Measurements from ENCODE around the gene STXBP6. TPM values are rescaled to one million over a fixed set of nuclear protein-coding genes. Genes with fewer than 3 reads are reported as not detected.

Gene STXBP6
- total RNA-seq, 1 donor: not detected

GRCh38 chr14:24991821-24992220, 58.1 kb downstream of the STXBP6 start:
- Histone ChIP-seq H3K4me1 (ENCODE audit: insufficient read depth, low read length) (peaks cover 10% of the 10 kb centered on the region), H3K4me3 (ENCODE audit: low read length) (no peak overlapping the region), H3K9me3 (ENCODE audit: low read depth, low read length) (no peaks in the 10 kb centered on the region), H3K27me3 (ENCODE audit: insufficient read depth, low read length) (no peaks in the 10 kb centered on the region)

GRCh38 chr14:24991288-24991687, 58.7 kb downstream of the STXBP6 start:
- Histone ChIP-seq H3K27me3 (ENCODE audit: insufficient read depth, low read length) (no peaks in the 10 kb centered on the region), H3K4me3 (ENCODE audit: low read length) (no peak overlapping the region), H3K9me3 (ENCODE audit: low read depth, low read length) (no peaks in the 10 kb centered on the region), H3K4me1 (ENCODE audit: insufficient read depth, low read length) (peaks cover 10% of the 10 kb centered on the region)

- H3K9me3 ChIP-seq (ENCODE audit: low read depth, low read length): no peaks in the 10 kb centered on the region
- H3K4me3 ChIP-seq (ENCODE audit: low read length): no peak overlapping the region
- no peaks in the 10 kb centered on the region for H3K27me3 ChIP-seq (ENCODE audit: insufficient read depth, low read length)
- H3K4me1 ChIP-seq (ENCODE audit: insufficient read depth, low read length): peaks cover 10% of the 10 kb centered on the region
Observed at GRCh38 chr14:24990773-24991172, 59.2 kb downstream of the STXBP6 start.

GRCh38 chr14:24990050-24990449, 59.9 kb downstream of the STXBP6 start:
- Histone ChIP-seq H3K27me3 (ENCODE audit: insufficient read depth, low read length) (no peaks in the 10 kb centered on the region), H3K4me3 (ENCODE audit: low read length) (no peak overlapping the region), H3K9me3 (ENCODE audit: low read depth, low read length) (no peaks in the 10 kb centered on the region), H3K4me1 (ENCODE audit: insufficient read depth, low read length) (peaks cover 16% of the 10 kb centered on the region)

GRCh38 chr14:24988760-24989159, 61.2 kb downstream of the STXBP6 start:
- Histone ChIP-seq H3K27me3 (ENCODE audit: insufficient read depth, low read length) (no peaks in the 10 kb centered on the region), H3K9me3 (ENCODE audit: low read depth, low read length) (no peaks in the 10 kb centered on the region), H3K4me1 (ENCODE audit: insufficient read depth, low read length) (peaks cover 17% of the 10 kb centered on the region), H3K4me3 (ENCODE audit: low read length) (no peak overlapping the region)

GRCh38 chr14:24986206-24986893, 63.6 kb downstream of the STXBP6 start:
- no peaks in the 10 kb centered on the region for H3K27me3 ChIP-seq (ENCODE audit: insufficient read depth, low read length)
- peaks cover 17% of the 10 kb centered on the region for H3K4me1 ChIP-seq (ENCODE audit: insufficient read depth, low read length)
- no peak overlapping the region for H3K4me3 ChIP-seq (ENCODE audit: low read length)
- H3K9me3 ChIP-seq (ENCODE audit: low read depth, low read length): no peaks in the 10 kb centered on the region

- H3K9me3 ChIP-seq (ENCODE audit: low read depth, low read length): no peaks in the 10 kb centered on the region
- H3K4me3 ChIP-seq (ENCODE audit: low read length): no peak overlapping the region
- H3K27me3 ChIP-seq (ENCODE audit: insufficient read depth, low read length): no peaks in the 10 kb centered on the region
- H3K4me1 ChIP-seq (ENCODE audit: insufficient read depth, low read length): peaks cover 17% of the 10 kb centered on the region
Observed at GRCh38 chr14:24984846-24985589, 64.9 kb downstream of the STXBP6 start.

GRCh38 chr14:24982472-24983155, 67.3 kb downstream of the STXBP6 start:
- H3K9me3 ChIP-seq (ENCODE audit: low read depth, low read length): no peaks in the 10 kb centered on the region
- no peak overlapping the region for H3K4me3 ChIP-seq (ENCODE audit: low read length)
- H3K27me3 ChIP-seq (ENCODE audit: insufficient read depth, low read length): no peaks in the 10 kb centered on the region
- H3K4me1 ChIP-seq (ENCODE audit: insufficient read depth, low read length): peaks cover 7% of the 10 kb centered on the region

- H3K9me3 ChIP-seq (ENCODE audit: low read depth, low read length): no peaks in the 10 kb centered on the region
- no peak overlapping the region for H3K4me3 ChIP-seq (ENCODE audit: low read length)
- no peaks in the 10 kb centered on the region for H3K27me3 ChIP-seq (ENCODE audit: insufficient read depth, low read length)
- H3K4me1 ChIP-seq (ENCODE audit: insufficient read depth, low read length): no peaks in the 10 kb centered on the region
Observed at GRCh38 chr14:24979725-24980239, 70.2 kb downstream of the STXBP6 start.

- no peaks in the 10 kb centered on the region for H3K27me3 ChIP-seq (ENCODE audit: insufficient read depth, low read length)
- no peaks in the 10 kb centered on the region for H3K4me1 ChIP-seq (ENCODE audit: insufficient read depth, low read length)
- H3K4me3 ChIP-seq (ENCODE audit: low read length): no peak overlapping the region
- no peaks in the 10 kb centered on the region for H3K9me3 ChIP-seq (ENCODE audit: low read depth, low read length)
Observed at GRCh38 chr14:24978862-24979724, 70.9 kb downstream of the STXBP6 start.

- Histone ChIP-seq H3K9me3 (ENCODE audit: low read depth, low read length) (no peaks in the 10 kb centered on the region), H3K27me3 (ENCODE audit: insufficient read depth, low read length) (no peaks in the 10 kb centered on the region), H3K4me1 (ENCODE audit: insufficient read depth, low read length) (no peaks in the 10 kb centered on the region), H3K4me3 (ENCODE audit: low read length) (no peak overlapping the region)
Observed at GRCh38 chr14:24976602-24977001, 73.3 kb downstream of the STXBP6 start.

- no peak overlapping the region for H3K4me3 ChIP-seq (ENCODE audit: low read length)
- H3K4me1 ChIP-seq (ENCODE audit: insufficient read depth, low read length): no peaks in the 10 kb centered on the region
- H3K27me3 ChIP-seq (ENCODE audit: insufficient read depth, low read length): no peaks in the 10 kb centered on the region
- H3K9me3 ChIP-seq (ENCODE audit: low read depth, low read length): no peaks in the 10 kb centered on the region
Observed at GRCh38 chr14:24975393-24975792, 74.6 kb downstream of the STXBP6 start.

GRCh38 chr14:24974591-24975374, 75.2 kb downstream of the STXBP6 start:
- Histone ChIP-seq H3K4me1 (ENCODE audit: insufficient read depth, low read length) (no peaks in the 10 kb centered on the region), H3K27me3 (ENCODE audit: insufficient read depth, low read length) (no peaks in the 10 kb centered on the region), H3K4me3 (ENCODE audit: low read length) (no peak overlapping the region), H3K9me3 (ENCODE audit: low read depth, low read length) (no peaks in the 10 kb centered on the region)

- Histone ChIP-seq H3K27me3 (ENCODE audit: insufficient read depth, low read length) (no peaks in the 10 kb centered on the region), H3K9me3 (ENCODE audit: low read depth, low read length) (no peaks in the 10 kb centered on the region), H3K4me1 (ENCODE audit: insufficient read depth, low read length) (no peaks in the 10 kb centered on the region), H3K4me3 (ENCODE audit: low read length) (no peak overlapping the region)
Observed at GRCh38 chr14:24972844-24973243, 77.1 kb downstream of the STXBP6 start.
